ENCODE measurements around the gene SUPT16H.
"Not testable (repeated sequence)": the region's sequence is repeated elsewhere in the genome, so short reads cannot be mapped to it uniquely, and the experiment has no call there.

SUPT16H gene

GRCh38 chr14:21308479-21309237 is 75.2 kb downstream of the SUPT16H start:
- Histone ChIP-seq H3K27ac (ENCODE audit: low read depth, low read length) (peak overlapping the region; percentile 89), H3F3A (ENCODE audit: control insufficient read depth, insufficient read depth) (peaks cover 23% of the 10 kb centered on the region), H3K4me2 (ENCODE audit: low read length) (peak overlapping the region; percentile 98), H3K9me3 (ENCODE audit: control insufficient read depth, insufficient read depth, low read length) (no peaks in the 10 kb centered on the region), H3K9me2 (replicated peaks; ENCODE audit: control insufficient read depth, low read length) (no peaks in the 10 kb centered on the region), H3K79me2 (ENCODE audit: control insufficient read depth, low read length) (no peaks in the 10 kb centered on the region; the same call in 1 of the 2 replicates), H4K20me1 (ENCODE audit: control insufficient read depth, insufficient read depth, low read depth, low read length) (no peaks in the 10 kb centered on the region), H3K36me3 (ENCODE audit: control insufficient read depth, low read length) (no peaks in the 10 kb centered on the region), H3K27me3 (ENCODE audit: control insufficient read depth, low read length) (no peaks in the 10 kb centered on the region), H3K4me1 (ENCODE audit: control insufficient read depth, low read length) (peaks cover 48% of the 10 kb centered on the region), H3K4me3 (ENCODE audit: low read length) (peak overlapping the region; percentile 85)
- no peak for TF ChIP-seq EZH2phosphoT487 (IDR thresholded peaks at IDR 0.05; ENCODE audit: borderline replicate concordance, low read length)
- TF ChIP-seq, protein P1, sequence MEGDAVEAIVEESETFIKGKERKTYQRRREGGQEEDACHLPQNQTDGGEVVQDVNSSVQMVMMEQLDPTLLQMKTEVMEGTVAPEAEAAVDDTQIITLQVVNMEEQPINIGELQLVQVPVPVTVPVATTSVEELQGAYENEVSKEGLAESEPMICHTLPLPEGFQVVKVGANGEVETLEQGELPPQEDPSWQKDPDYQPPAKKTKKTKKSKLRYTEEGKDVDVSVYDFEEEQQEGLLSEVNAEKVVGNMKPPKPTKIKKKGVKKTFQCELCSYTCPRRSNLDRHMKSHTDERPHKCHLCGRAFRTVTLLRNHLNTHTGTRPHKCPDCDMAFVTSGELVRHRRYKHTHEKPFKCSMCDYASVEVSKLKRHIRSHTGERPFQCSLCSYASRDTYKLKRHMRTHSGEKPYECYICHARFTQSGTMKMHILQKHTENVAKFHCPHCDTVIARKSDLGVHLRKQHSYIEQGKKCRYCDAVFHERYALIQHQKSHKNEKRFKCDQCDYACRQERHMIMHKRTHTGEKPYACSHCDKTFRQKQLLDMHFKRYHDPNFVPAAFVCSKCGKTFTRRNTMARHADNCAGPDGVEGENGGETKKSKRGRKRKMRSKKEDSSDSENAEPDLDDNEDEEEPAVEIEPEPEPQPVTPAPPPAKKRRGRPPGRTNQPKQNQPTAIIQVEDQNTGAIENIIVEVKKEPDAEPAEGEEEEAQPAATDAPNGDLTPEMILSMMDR (IDR thresholded peaks at IDR 0.05; ENCODE audit: low read depth, low read length, poor library complexity, severe bottlenecking), result no peak

- Histone ChIP-seq H3K4me1 (ENCODE audit: control insufficient read depth, low read length) (peaks cover 43% of the 10 kb centered on the region), H3K27ac (ENCODE audit: low read depth, low read length) (peak overlapping the region; percentile 89), H3K36me3 (ENCODE audit: control insufficient read depth, low read length) (no peaks in the 10 kb centered on the region), H3K4me3 (ENCODE audit: low read length) (peak overlapping the region; percentile 85), H3K79me2 (ENCODE audit: control insufficient read depth, low read length) (no peaks in the 10 kb centered on the region; the same call in 1 of the 2 replicates), H4K20me1 (ENCODE audit: control insufficient read depth, insufficient read depth, low read depth, low read length) (no peaks in the 10 kb centered on the region), H3K4me2 (ENCODE audit: low read length) (peak overlapping the region; percentile 98), H3K9me2 (replicated peaks; ENCODE audit: control insufficient read depth, low read length) (no peaks in the 10 kb centered on the region), H3F3A (ENCODE audit: control insufficient read depth, insufficient read depth) (peaks cover 23% of the 10 kb centered on the region), H3K9me3 (ENCODE audit: control insufficient read depth, insufficient read depth, low read length) (no peaks in the 10 kb centered on the region), H3K27me3 (ENCODE audit: control insufficient read depth, low read length) (no peaks in the 10 kb centered on the region)
- no peak for TF ChIP-seq EZH2phosphoT487 (IDR thresholded peaks at IDR 0.05; ENCODE audit: borderline replicate concordance, low read length)
- TF ChIP-seq, protein P1 (IDR thresholded peaks at IDR 0.05; ENCODE audit: low read depth, low read length, poor library complexity, severe bottlenecking), result no peak
Measured at GRCh38 chr14:21308132-21308478, 75.7 kb downstream of the SUPT16H start.

DNA sequence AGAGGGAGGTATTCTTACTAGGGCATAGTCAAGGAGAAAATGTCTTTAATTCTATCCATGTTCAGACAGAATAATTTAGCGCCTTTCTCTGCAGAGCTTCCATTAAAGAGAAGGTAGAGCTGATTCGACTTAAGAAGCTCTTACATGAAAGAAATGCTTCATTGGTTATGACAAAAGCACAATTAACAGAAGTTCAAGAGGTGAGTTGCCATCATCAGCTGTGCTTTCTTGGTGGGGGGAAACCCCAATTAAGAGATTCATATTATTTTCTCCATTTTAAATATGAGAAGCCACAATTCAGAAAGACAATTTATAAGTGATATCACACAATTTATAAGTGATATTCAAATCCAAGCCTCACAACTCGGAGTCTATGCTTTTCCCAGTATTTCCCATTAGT is 76.2 kb downstream of the SUPT16H start:
- H3K4me2 ChIP-seq (ENCODE audit: low read length), result peak overlapping the region; percentile 98
- peak overlapping the region; percentile 89 for H3K27ac ChIP-seq (ENCODE audit: low read depth, low read length)
- TF ChIP-seq EZH2phosphoT487 (IDR thresholded peaks at IDR 0.05; ENCODE audit: borderline replicate concordance, low read length), result no peak
- TF ChIP-seq, protein P1 (IDR thresholded peaks at IDR 0.05; ENCODE audit: low read depth, low read length, poor library complexity, severe bottlenecking), result no peak
- no peaks in the 10 kb centered on the region for H3K27me3 ChIP-seq (ENCODE audit: control insufficient read depth, low read length)
- H3K36me3 ChIP-seq (ENCODE audit: control insufficient read depth, low read length), result no peaks in the 10 kb centered on the region
- H3K9me3 ChIP-seq (ENCODE audit: control insufficient read depth, insufficient read depth, low read length), result no peaks in the 10 kb centered on the region
- peaks cover 38% of the 10 kb centered on the region for H3K4me1 ChIP-seq (ENCODE audit: control insufficient read depth, low read length)
- H3K9me2 ChIP-seq (replicated peaks; ENCODE audit: control insufficient read depth, low read length), result no peaks in the 10 kb centered on the region
- H3F3A ChIP-seq (ENCODE audit: control insufficient read depth, insufficient read depth), result peaks cover 23% of the 10 kb centered on the region
- H3K79me2 ChIP-seq (ENCODE audit: control insufficient read depth, low read length), result no peaks in the 10 kb centered on the region; the same call in 1 of the 2 replicates
- H3K4me3 ChIP-seq (ENCODE audit: low read length), result peak overlapping the region; percentile 85
- no peaks in the 10 kb centered on the region for H4K20me1 ChIP-seq (ENCODE audit: control insufficient read depth, insufficient read depth, low read depth, low read length)

GRCh38 chr14:21302836-21303140 is 81.0 kb downstream of the SUPT16H start:
- not testable (repeated sequence) for H4K20me1 ChIP-seq (ENCODE audit: control insufficient read depth, insufficient read depth, low read depth, low read length); H3K27ac ChIP-seq (ENCODE audit: low read depth, low read length); H3K36me3 ChIP-seq (ENCODE audit: control insufficient read depth, low read length); H3K4me3 ChIP-seq (ENCODE audit: low read length); H3K9me2 ChIP-seq (replicated peaks; ENCODE audit: control insufficient read depth, low read length); H3K9me3 ChIP-seq (ENCODE audit: control insufficient read depth, insufficient read depth, low read length); H3K79me2 ChIP-seq (ENCODE audit: control insufficient read depth, low read length); H3K4me2 ChIP-seq (ENCODE audit: low read length); H3K27me3 ChIP-seq (ENCODE audit: control insufficient read depth, low read length)
- Histone ChIP-seq H3K4me1 (ENCODE audit: control insufficient read depth, low read length) (peaks cover 32% of the 10 kb centered on the region), H3F3A (ENCODE audit: control insufficient read depth, insufficient read depth) (peaks cover 17% of the 10 kb centered on the region)
